Measurements from ENCODE around the gene PTGDR2. TPM values are rescaled to one million over a fixed set of nuclear protein-coding genes. Genes with fewer than 3 reads are reported as not detected.

The PTGDR2 gene
- total RNA-seq, 1 experiment from 2014 or later: 0.07 TPM

GRCh38 chr11:60863550-60864521 lies 8.1 kb upstream of the PTGDR2 start (continued):
- no peak for TF ChIP-seq ARID4B (CRISPR knock-in tag; IDR thresholded peaks at IDR 0.05; ENCODE audit: borderline replicate concordance)
- TF ChIP-seq E2F4 (CRISPR knock-in tag; IDR thresholded peaks at IDR 0.05; ENCODE audit: borderline replicate concordance, low read depth): no peak
- TF ChIP-seq ESRRA (CRISPR knock-in tag; IDR thresholded peaks at IDR 0.05; ENCODE audit: borderline replicate concordance): no peak
- no peak for TF ChIP-seq CBFB (CRISPR knock-in tag; IDR thresholded peaks at IDR 0.05; ENCODE audit: low read depth)
- TF ChIP-seq MYBL2 (CRISPR knock-in tag; IDR thresholded peaks at IDR 0.05): no peak
- TF ChIP-seq ZNF138 (CRISPR knock-in tag; conservative IDR thresholded peaks at IDR 0.05): no peak
- no peak for TF ChIP-seq GABPB1 (CRISPR knock-in tag; IDR thresholded peaks at IDR 0.05)
- TF ChIP-seq ATF3 (CRISPR knock-in tag; conservative IDR thresholded peaks at IDR 0.05): no peak

- ChIA-PET CTCF (interaction anchor here (2.1 to 2.5 kb wide), 2 partner anchors 24 to 25 kb away, joined by 5 to 9 read pairs; no protein-coding TSS in a partner anchor), POLR2A (no interaction called here)
- Mint-ChIP-seq H3K4me3 (no peak overlapping the region), H3K4me1 (no peaks in the 10 kb centered on the region), H3K36me3 (no peaks in the 10 kb centered on the region), H3K9me3 (no peaks in the 10 kb centered on the region), H3K27me3 (ENCODE audit: low read depth) (no peaks in the 10 kb centered on the region; the same call in 1 of the 2 replicates), H3K27ac (no peak overlapping the region)
- ATAC-seq: no peak
- TF ChIP-seq ZNF263 (CRISPR knock-in tag; IDR thresholded peaks at IDR 0.05; ENCODE audit: low read depth) (no peak), E2F4 (CRISPR knock-in tag; IDR thresholded peaks at IDR 0.05; ENCODE audit: borderline replicate concordance, low read depth) (no peak), TP53 (CRISPR knock-in tag; IDR thresholded peaks at IDR 0.05) (no peak), TEAD4 (CRISPR knock-in tag; IDR thresholded peaks at IDR 0.05) (no peak), NR3C1 (CRISPR knock-in tag; conservative IDR thresholded peaks at IDR 0.05; ENCODE audit: low read depth) (no peak), ATF6 (CRISPR knock-in tag; IDR thresholded peaks at IDR 0.05) (no peak), CREM (CRISPR knock-in tag; IDR thresholded peaks at IDR 0.05) (no peak), HMGXB4 (CRISPR knock-in tag; IDR thresholded peaks at IDR 0.05) (no peak), NR2C2 (CRISPR knock-in tag; IDR thresholded peaks at IDR 0.05) (no peak), ERG (CRISPR knock-in tag; IDR thresholded peaks at IDR 0.05) (no peak), OVOL2 (CRISPR knock-in tag; IDR thresholded peaks at IDR 0.05; ENCODE audit: borderline replicate concordance) (no peak)
- DNase-seq (ENCODE audit: low spot score): no peak
Observed at GRCh38 chr11:60862171-60862570, 6.4 kb upstream of the PTGDR2 start.
